Colonic mucosa (tissue), 4 donors: ENCODE results near the gene PLXNA2. TPM values are rescaled to one million over a fixed set of nuclear protein-coding genes. Genes with fewer than 3 reads are reported as not detected.

Experiments
- DNase-seq: peaks from one replicate; pipeline ENCODE4 v3.0.0-alpha.2; 2020
- H3K27ac ChIP-seq: fragments of 200-600 bp; one replicate; pipeline ENCODE4 v1.8.0; 2021
- H3K27me3 ChIP-seq: fragments of 200-600 bp; one replicate; pipeline ENCODE4 v1.8.0; 2021
- H3K36me3 ChIP-seq: fragments of 200-600 bp; one replicate; pipeline ENCODE4 v1.8.0; 2021
- H3K4me1 ChIP-seq: fragments of 200-600 bp; one replicate; pipeline ENCODE4 v1.8.0; 2021; ENCODE audit warnings: mild to moderate bottlenecking
- H3K4me3 ChIP-seq: fragments of 200-600 bp; one replicate; pipeline ENCODE4 v1.8.0; 2021
- H3K9ac ChIP-seq, 2 donors: one replicate each; pipeline ENCODE4 v1.7.0; 2013; ENCODE audit warnings: control low read depth in 2 of 2, low read depth in 2 of 2, low read length in 2 of 2
- H3K9me3 ChIP-seq: fragments of 200-600 bp; one replicate; pipeline ENCODE4 v1.8.0; 2021
- CTCF ChIP-seq: fragments of 200-600 bp; IDR thresholded peaks from one replicate; pipeline ENCODE4 v1.8.0; 2022; ENCODE audit warnings: antibody characterized with exemption, mild to moderate bottlenecking
- intact Hi-C: fragments of 100-400 bp; cut with DNase I; formaldehyde crosslinking; loops from one replicate; pipeline ENCODE4 v1.14.1; 2022
- total RNA-seq, 2 donors: library from RNA; stranded (reverse); fragmentation: NEBNext Ultra II Directional in 1 of 2; extraction: Animal tissue kit (Norgen Biotek cat#: 25700) in 1 of 2; gene quantifications; one replicate each; pipeline ENCODE4 v1.2.1, GENCODE V29; 2021
- donor health status: healthy.
- donor health status: DM: no; HTN: no; CAD: no.
- donor health status: DM: no; HTN: no; CAD: no.

PLXNA2 gene
- total RNA-seq, 2 donors from 2014 or later, result 46.1 to 81.6 TPM

- intact Hi-C loops, result no loop called here
- H3K9ac ChIP-seq, result no peak overlapping the region
- H3K4me1 ChIP-seq, result no peaks in the 10 kb centered on the region
- no peak for TF ChIP-seq CTCF
- no peak overlapping the region for H3K4me3 ChIP-seq
- H3K36me3 ChIP-seq, result peaks cover 5% of the 10 kb centered on the region
- H3K9me3 ChIP-seq, result no peaks in the 10 kb centered on the region
- H3K27me3 ChIP-seq, result no peaks in the 10 kb centered on the region
- no peak for DNase-seq
- H3K27ac ChIP-seq, result no peak overlapping the region
Measured at GRCh38 chr1:208042041-208042615, 202.1 kb downstream of the PLXNA2 start.

- DNase-seq, result no peak
- intact Hi-C loops, result no loop called here
- H3K4me3 ChIP-seq, result no peak overlapping the region
- no peaks in the 10 kb centered on the region for H3K4me1 ChIP-seq
- no peak overlapping the region for H3K27ac ChIP-seq
- no peaks in the 10 kb centered on the region for H3K27me3 ChIP-seq
- H3K9me3 ChIP-seq, result no peaks in the 10 kb centered on the region
- H3K36me3 ChIP-seq, result peaks cover 5% of the 10 kb centered on the region
- no peak overlapping the region for H3K9ac ChIP-seq
- TF ChIP-seq CTCF, result no peak
Measured at GRCh38 chr1:208041505-208041904, 202.7 kb downstream of the PLXNA2 start.

- intact Hi-C loops, result no loop called here
- no peaks in the 10 kb centered on the region for H3K9me3 ChIP-seq
- no peak overlapping the region for H3K9ac ChIP-seq
- peaks cover 5% of the 10 kb centered on the region for H3K36me3 ChIP-seq
- no peaks in the 10 kb centered on the region for H3K4me1 ChIP-seq
- H3K27ac ChIP-seq, result no peak overlapping the region
- no peak for DNase-seq
- no peak for TF ChIP-seq CTCF
- no peaks in the 10 kb centered on the region for H3K27me3 ChIP-seq
- no peak overlapping the region for H3K4me3 ChIP-seq
Measured at GRCh38 chr1:208040821-208041297, 203.3 kb downstream of the PLXNA2 start.

DNA sequence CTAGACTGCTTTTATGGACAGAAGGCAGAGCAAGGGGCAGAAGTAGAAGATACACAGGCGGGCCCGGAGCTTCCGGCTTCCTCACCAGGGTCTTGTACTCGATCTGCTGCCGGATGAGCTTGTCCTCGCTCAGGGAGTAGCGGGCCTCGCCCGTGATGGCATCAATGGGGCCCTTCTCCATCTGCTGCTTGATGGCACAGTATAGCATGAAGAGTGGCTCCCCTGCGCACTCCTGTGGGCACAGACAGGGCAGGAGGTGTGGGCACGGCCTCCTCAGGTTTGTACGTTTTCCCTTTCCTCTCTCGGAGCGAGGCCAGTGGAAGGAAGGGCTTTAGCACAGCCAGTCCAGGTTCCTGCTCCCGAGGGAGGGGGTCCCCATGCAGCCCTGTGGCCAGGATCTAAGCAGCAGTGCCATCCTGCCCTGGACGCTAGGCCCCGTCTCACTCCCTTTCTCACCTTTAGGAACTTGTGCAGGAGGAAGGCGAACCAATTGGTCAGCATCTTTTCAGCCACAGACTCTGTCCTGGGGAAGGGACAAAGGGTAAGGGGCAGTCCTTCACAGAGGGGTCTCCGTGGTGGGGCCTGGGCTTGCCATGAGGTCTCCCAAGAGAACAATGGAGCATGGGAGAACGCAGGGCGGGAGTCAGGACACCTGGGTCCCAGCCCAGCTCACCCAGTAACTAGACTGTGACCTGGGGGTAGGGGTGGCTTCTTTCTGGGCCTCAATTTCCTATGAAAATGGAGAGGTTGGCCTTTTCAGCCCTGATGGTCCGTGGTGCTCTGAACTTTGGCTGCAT is 204.4 kb downstream of the PLXNA2 start:
- Histone ChIP-seq H3K4me3 (no peak overlapping the region), H3K27me3 (no peaks in the 10 kb centered on the region), H3K9ac (no peak overlapping the region), H3K4me1 (no peaks in the 10 kb centered on the region), H3K9me3 (no peaks in the 10 kb centered on the region), H3K36me3 (peaks cover 4% of the 10 kb centered on the region), H3K27ac (no peak overlapping the region)
- intact Hi-C loops, result no loop called here
- DNase-seq, result no peak
- no peak for TF ChIP-seq CTCF

DNA sequence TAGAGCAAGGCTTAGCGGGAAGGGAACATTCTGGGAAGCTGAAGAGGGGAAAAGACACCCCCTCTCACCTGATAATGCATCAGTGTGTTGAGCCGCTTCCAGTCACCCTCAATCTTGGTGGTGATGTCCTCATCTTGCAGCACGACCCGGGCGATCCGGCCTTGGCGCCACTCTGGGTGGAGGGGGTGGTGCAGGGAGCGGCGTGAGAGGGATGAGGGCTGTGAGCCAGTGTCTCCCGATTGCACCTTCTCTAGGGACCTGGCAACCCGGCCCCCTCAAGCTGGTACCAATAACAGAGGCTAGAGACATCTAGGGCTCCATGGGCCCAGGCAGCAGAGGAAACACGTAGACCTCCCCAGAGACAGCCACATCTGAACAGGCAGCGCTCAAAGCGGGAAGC is 205.9 kb downstream of the PLXNA2 start:
- no peak overlapping the region for H3K9ac ChIP-seq
- H3K4me1 ChIP-seq, result no peaks in the 10 kb centered on the region
- no peak for DNase-seq
- no peak overlapping the region for H3K4me3 ChIP-seq
- intact Hi-C loops, result no loop called here
- no peak for TF ChIP-seq CTCF
- H3K9me3 ChIP-seq, result no peaks in the 10 kb centered on the region
- H3K27ac ChIP-seq, result no peak overlapping the region
- H3K36me3 ChIP-seq, result no peaks in the 10 kb centered on the region
- H3K27me3 ChIP-seq, result no peaks in the 10 kb centered on the region
